Measurements from ENCODE around the gene RAB8B.

- TF ChIP-seq CTCF (IDR thresholded peaks at IDR 0.05) (no peak), ZFX (IDR thresholded peaks at IDR 0.05; ENCODE audit: borderline replicate concordance) (no peak)
Observed at GRCh38 chr15:63292771-63293170, 103.4 kb downstream of the RAB8B start.

Measured in 22Rv1 (cell line).